SU-DHL-6 (cell line): ENCODE measurements around the gene PTCD2.

Experiments
- H2AFZ ChIP-seq: fragments of 200-600 bp; sonication (generic); 2 replicates; pipeline ENCODE4 v1.6.1; 2014; ENCODE audit warnings: low read depth, mild to moderate bottlenecking, moderate library complexity, mixed read lengths, antibody characterized with exemption, low read length; ENCODE audit not compliant: severe bottlenecking
- H3F3A ChIP-seq: fragments of 200-600 bp; shearing (Covaris generic); 2 replicates; pipeline ENCODE4 v1.6.0; 2016; ENCODE audit warnings: antibody characterized with exemption, mild to moderate bottlenecking; ENCODE audit not compliant: insufficient read depth
- H3K27ac ChIP-seq: fragments of 200-600 bp; sonication (generic); 2 replicates; pipeline ENCODE4 v1.5.1; 2016; ENCODE audit warnings: low read depth, mild to moderate bottlenecking, low read length, moderate library complexity, mixed read lengths
- H3K27me3 ChIP-seq: fragments of 200-600 bp; sonication (generic), shearing (Covaris generic); 2 replicates; pipeline ENCODE4 v1.6.0; 2014; ENCODE audit warnings: mild to moderate bottlenecking, low read length
- H3K36me3 ChIP-seq: fragments of 200-600 bp; sonication (generic); 2 replicates; pipeline ENCODE4 v1.6.1; 2014; ENCODE audit warnings: mild to moderate bottlenecking, low read length, mixed read lengths
- H3K4me2 ChIP-seq: fragments of 300-600, 200-600 bp; shearing (Covaris generic), sonication (generic); 2 replicates; pipeline ENCODE4 v1.6.0; 2014; ENCODE audit warnings: low read length, low read depth, mild to moderate bottlenecking; ENCODE audit not compliant: poor library complexity, severe bottlenecking
- H3K4me3 ChIP-seq: fragments of 200-600 bp; sonication (generic); 2 replicates; pipeline ENCODE4 v1.5.1; 2014; ENCODE audit warnings: antibody characterized with exemption, low read length, mild to moderate bottlenecking, mixed read lengths; ENCODE audit not compliant: insufficient read depth, poor library complexity, severe bottlenecking
- H3K79me2 ChIP-seq: fragments of 200-600 bp; sonication (generic); 2 replicates; pipeline ENCODE4 v1.6.1; 2014; ENCODE audit warnings: mild to moderate bottlenecking, low read length, moderate library complexity; ENCODE audit not compliant: insufficient read depth
- H3K9ac ChIP-seq: fragments of 200-600 bp; sonication (generic); 2 replicates; pipeline ENCODE4 v1.7.0; 2014; ENCODE audit warnings: mild to moderate bottlenecking, low read length
- H3K9me2 ChIP-seq: fragments of 200-600 bp; sonication (generic); replicated peaks from 2 replicates; pipeline ENCODE4 v1.6.1; 2014; ENCODE audit warnings: low read length; ENCODE audit not compliant: insufficient read depth
- H3K9me3 ChIP-seq: fragments of 200-600 bp; sonication (generic); 2 replicates; pipeline ENCODE4 v1.6.1; 2014; ENCODE audit warnings: low read length, mixed read lengths; ENCODE audit not compliant: insufficient read depth
- H4K20me1 ChIP-seq: fragments of 200-600 bp; sonication (generic); 2 replicates; pipeline ENCODE4 v1.6.1; 2014; ENCODE audit warnings: low read depth, mild to moderate bottlenecking, antibody characterized with exemption, low read length, moderate library complexity, mixed read lengths
- CTCF ChIP-seq: fragments of 200-600 bp; sonication (generic); IDR thresholded peaks from one replicate; pipeline ENCODE4 v1.5.1; 2017; ENCODE audit warnings: antibody characterized with exemption, mild to moderate bottlenecking, low read length, moderate library complexity; ENCODE audit not compliant: insufficient read depth, poor library complexity, severe bottlenecking
- EZH2phosphoT487 ChIP-seq: fragments of 200-600 bp; sonication (generic), shearing (Covaris generic); conservative IDR thresholded peaks from 2 replicates; pipeline ENCODE4 v1.6.1; 2018; ENCODE audit warnings: mild to moderate bottlenecking, antibody characterized with exemption, low read length, moderate library complexity, mixed read lengths

PTCD2 gene

GRCh38 chr5:72410688-72411295 lies 90.6 kb downstream of the PTCD2 start:
- no peak overlapping the region for H3K4me2 ChIP-seq
- no peak overlapping the region for H3K27ac ChIP-seq
- H3K9me3 ChIP-seq: no peaks in the 10 kb centered on the region
- no peak overlapping the region for H3K4me3 ChIP-seq
- H3K9me2 ChIP-seq: no peaks in the 10 kb centered on the region
- no peaks in the 10 kb centered on the region for H4K20me1 ChIP-seq
- no peaks in the 10 kb centered on the region for H3F3A ChIP-seq
- no peaks in the 10 kb centered on the region for H3K79me2 ChIP-seq
- H3K36me3 ChIP-seq: no peaks in the 10 kb centered on the region
- TF ChIP-seq CTCF (no peak), EZH2phosphoT487 (no peak)
- H3K9ac ChIP-seq: no peak overlapping the region
- H3K27me3 ChIP-seq: no peaks in the 10 kb centered on the region
- H2AFZ ChIP-seq: no peak overlapping the region

- no peak overlapping the region for H2AFZ ChIP-seq
- no peak overlapping the region for H3K4me2 ChIP-seq
- no peak overlapping the region for H3K27ac ChIP-seq
- no peaks in the 10 kb centered on the region for H3K27me3 ChIP-seq
- no peaks in the 10 kb centered on the region for H3K9me2 ChIP-seq
- H3K9ac ChIP-seq: no peak overlapping the region
- no peak for TF ChIP-seq EZH2phosphoT487
- TF ChIP-seq CTCF: no peak
- H4K20me1 ChIP-seq: no peaks in the 10 kb centered on the region
- H3K36me3 ChIP-seq: no peaks in the 10 kb centered on the region
- H3F3A ChIP-seq: no peaks in the 10 kb centered on the region
- no peaks in the 10 kb centered on the region for H3K9me3 ChIP-seq
- no peak overlapping the region for H3K4me3 ChIP-seq
- H3K79me2 ChIP-seq: no peaks in the 10 kb centered on the region
These were observed 92.3 kb downstream of the PTCD2 start for GRCh38 chr5:72412283-72413055.

GRCh38 chr5:72415616-72416325 lies 95.6 kb downstream of the PTCD2 start:
- no peak overlapping the region for H3K4me2 ChIP-seq
- TF ChIP-seq CTCF (no peak), EZH2phosphoT487 (no peak)
- no peaks in the 10 kb centered on the region for H3K9me2 ChIP-seq
- no peaks in the 10 kb centered on the region for H3K36me3 ChIP-seq
- no peaks in the 10 kb centered on the region for H3F3A ChIP-seq
- no peak overlapping the region for H3K27ac ChIP-seq
- no peak overlapping the region for H3K4me3 ChIP-seq
- no peaks in the 10 kb centered on the region for H3K27me3 ChIP-seq
- no peak overlapping the region for H2AFZ ChIP-seq
- H4K20me1 ChIP-seq: no peaks in the 10 kb centered on the region
- H3K9me3 ChIP-seq: no peaks in the 10 kb centered on the region
- H3K9ac ChIP-seq: no peak overlapping the region
- H3K79me2 ChIP-seq: no peaks in the 10 kb centered on the region
